Liver (tissue), 9 donors: Measurements from ENCODE around the gene ZNF365. TPM values are rescaled to one million over a fixed set of nuclear protein-coding genes. Genes with fewer than 3 reads are reported as not detected.

ENCODE experiments used
- DNase-seq: peaks from one replicate; pipeline ENCODE4 v3.0.0-alpha.2; 2017; ENCODE audit warnings: low spot score
- H3K27ac ChIP-seq, 2 donors: one replicate each; pipeline ENCODE4 v1.7.0; 2013; ENCODE audit warnings: inconsistent platforms in 2 of 2, low read length in 2 of 2, control low read depth in 1 of 2, low read depth in 1 of 2, mild to moderate bottlenecking in 1 of 2
- H3K27me3 ChIP-seq, 4 donors: one replicate each; pipeline versions ENCODE4 v1.6.1 to v1.7.0; 2013; ENCODE audit warnings: low read length in 3 of 4, inconsistent platforms in 1 of 4, mild to moderate bottlenecking in 1 of 4, moderate library complexity in 1 of 4; ENCODE audit not compliant: control insufficient read depth in 4 of 4, insufficient read depth in 4 of 4
- H3K36me3 ChIP-seq, 4 donors: one replicate each; pipeline versions ENCODE4 v1.6.1 to v1.7.0; 2013; ENCODE audit warnings: low read length in 3 of 4, mild to moderate bottlenecking in 3 of 4, low read depth in 1 of 4, moderate library complexity in 1 of 4; ENCODE audit not compliant: control insufficient read depth in 4 of 4, insufficient read depth in 3 of 4
- H3K4me1 ChIP-seq, 4 donors: one replicate each; pipeline versions ENCODE4 v1.6.1 to v1.7.0; 2013; ENCODE audit warnings: low read length in 3 of 4, mild to moderate bottlenecking in 3 of 4, moderate library complexity in 1 of 4; ENCODE audit not compliant: control insufficient read depth in 4 of 4, insufficient read depth in 4 of 4
- H3K4me3 ChIP-seq, 3 donors: one replicate each; pipeline versions ENCODE4 v1.6.1 to v1.7.0; 2013; ENCODE audit warnings: low read length in 3 of 3, control low read depth in 1 of 3, low read depth in 1 of 3, mild to moderate bottlenecking in 1 of 3
- H3K9ac ChIP-seq, 2 donors: one replicate each; pipeline ENCODE4 v1.7.0; 2013; ENCODE audit warnings: low read length in 2 of 2, mild to moderate bottlenecking in 2 of 2, moderate library complexity in 2 of 2, control low read depth in 1 of 2, low read depth in 1 of 2
- H3K9me3 ChIP-seq, 4 donors: one replicate each; pipeline versions ENCODE4 v1.6.1 to v1.7.0; 2013; ENCODE audit warnings: low read length in 3 of 4; ENCODE audit not compliant: control insufficient read depth in 4 of 4
- ATF3 ChIP-seq: IDR thresholded peaks from 2 replicates; pipeline ENCODE4 v1.6.1; 2016; ENCODE audit warnings: antibody characterized with exemption
- EGR1 ChIP-seq, 2 donors: IDR thresholded peaks; 2 replicates each; pipeline ENCODE4 v1.6.1; 2016 to 2018; ENCODE audit warnings: antibody characterized with exemption in 2 of 2, low read depth in 2 of 2
- FOXA1 ChIP-seq: IDR thresholded peaks from 2 replicates; pipeline ENCODE4 v1.6.1; 2016; ENCODE audit warnings: antibody characterized with exemption
- FOXA2 ChIP-seq: IDR thresholded peaks from 2 replicates; pipeline ENCODE4 v1.6.1; 2016; ENCODE audit warnings: antibody characterized with exemption
- GABPA ChIP-seq, 2 donors: IDR thresholded peaks in 1 of 2; conservative IDR thresholded peaks in 1 of 2; 2 replicates each; pipeline ENCODE4 v1.6.1; 2016; ENCODE audit warnings: antibody characterized with exemption in 2 of 2, mild to moderate bottlenecking in 1 of 2, moderate library complexity in 1 of 2
- HNF4A ChIP-seq, 2 donors: conservative IDR thresholded peaks; 2 replicates each; pipeline ENCODE4 v1.6.1; 2016; ENCODE audit warnings: antibody characterized with exemption in 2 of 2, mild to moderate bottlenecking in 2 of 2
- HNF4G ChIP-seq: IDR thresholded peaks from 2 replicates; pipeline ENCODE4 v1.6.1; 2016; ENCODE audit warnings: antibody characterized with exemption
- JUND ChIP-seq, 2 donors: IDR thresholded peaks; 2 replicates each; pipeline ENCODE4 v1.6.1; 2016; ENCODE audit warnings: antibody characterized with exemption in 2 of 2
- MAX ChIP-seq: IDR thresholded peaks from 2 replicates; pipeline ENCODE4 v1.6.1; 2016; ENCODE audit warnings: antibody characterized with exemption
- NR2F2 ChIP-seq: IDR thresholded peaks from 2 replicates; pipeline ENCODE4 v1.6.1; 2016; ENCODE audit warnings: antibody characterized with exemption
- RAD21 ChIP-seq, 2 donors: IDR thresholded peaks; 2 replicates each; pipeline ENCODE4 v1.6.1; 2016; ENCODE audit warnings: antibody characterized with exemption in 2 of 2, mild to moderate bottlenecking in 2 of 2
- RXRA ChIP-seq, 2 donors: IDR thresholded peaks; 2 replicates each; pipeline ENCODE4 v1.6.1; 2017 to 2018; ENCODE audit warnings: antibody characterized with exemption in 2 of 2, mild to moderate bottlenecking in 1 of 2
- SP1 ChIP-seq: IDR thresholded peaks from 2 replicates; pipeline ENCODE4 v1.6.1; 2018; ENCODE audit warnings: antibody characterized with exemption, mild to moderate bottlenecking
- TAF1 ChIP-seq: conservative IDR thresholded peaks from 2 replicates; pipeline ENCODE4 v1.6.1; 2016; ENCODE audit warnings: antibody characterized with exemption, mild to moderate bottlenecking
- YY1 ChIP-seq: IDR thresholded peaks from 2 replicates; pipeline ENCODE4 v1.6.1; 2016; ENCODE audit warnings: antibody characterized with exemption, mild to moderate bottlenecking
- WGBS: extraction: QIAGEN DNeasy Blood & Tissue Kit; methylation state at CpG from one replicate; pipeline ENCODE4 v1.1.7; 2013; 5-methylcytosine and 5-hydroxymethylcytosine counted together
- polyA plus RNA-seq, 2 donors: library from polyadenylated mRNA; stranded (reverse) in 1 of 2; unstranded in 1 of 2; fragments of 200-250 nt in 1 of 2; fragments of >200 nt in 1 of 2; fragmentation: Nextera tagmentation in 1 of 2; extraction: Ambion mirVana in 1 of 2; gene quantifications; one replicate each; pipeline versions ENCODE4 v1.2.1 to v1.2.3, GENCODE V29; 2013 to 2015
- total RNA-seq, 2 donors: library from RNA; depleted of rRNA; stranded (reverse); fragments of >200 nt; gene quantifications; one replicate each; pipeline ENCODE4 v1.2.3, GENCODE V29; 2014
- TF ChIP-seq, protein P1 (sequence below): IDR thresholded peaks from 2 replicates; pipeline ENCODE4 v1.6.1; 2016; ENCODE audit warnings: antibody characterized with exemption, mild to moderate bottlenecking
- TF ChIP-seq, protein P2 (sequence below): fragments of 150-350 bp; IDR thresholded peaks from 2 replicates; pipeline ENCODE4 v1.5.1; 2017; ENCODE audit warnings: improper control_type of control experiment, low read depth, low read length; ENCODE audit not compliant: missing input control
- TF ChIP-seq, protein P3 (sequence below): IDR thresholded peaks from 2 replicates; pipeline ENCODE4 v1.6.1; 2016; ENCODE audit warnings: antibody characterized with exemption
- donor health status: healthy.
- donor health status: healthy.
- donor health status: healthy.
- donor health status: healthy.
- donor health status: healthy.

Gene ZNF365
- total and polyA plus RNA-seq, 4 donors: under 0.01 TPM; not detected in 3

GRCh38 chr10:62373639-62373994 lies 552 bp upstream of the ZNF365 start:
- Histone ChIP-seq H3K27me3 (no peaks in the 10 kb centered on the region), H3K4me1 (peaks cover 0 to 6% (median 4%) of the 10 kb centered on the region in 4 donors), H3K36me3 (no peaks in the 10 kb centered on the region), H3K4me3 (peak overlapping the region in 1 of 3 donors; percentile 49), H3K9me3 (no peaks in the 10 kb centered on the region), H3K27ac (no peak overlapping the region), H3K9ac (no peak overlapping the region)
- TF ChIP-seq HNF4A (conservative IDR thresholded peaks at IDR 0.05): no peak
- TF ChIP-seq RAD21 (IDR thresholded peaks at IDR 0.05): no peak
- no peak for TF ChIP-seq EGR1 (IDR thresholded peaks at IDR 0.05; ENCODE audit: low read depth in 2 of 2)
- TF ChIP-seq ATF3: no peak
- WGBS: 36% methylated on average over 8 of the region's 8 CpGs
- DNase-seq: no peak

DNA sequence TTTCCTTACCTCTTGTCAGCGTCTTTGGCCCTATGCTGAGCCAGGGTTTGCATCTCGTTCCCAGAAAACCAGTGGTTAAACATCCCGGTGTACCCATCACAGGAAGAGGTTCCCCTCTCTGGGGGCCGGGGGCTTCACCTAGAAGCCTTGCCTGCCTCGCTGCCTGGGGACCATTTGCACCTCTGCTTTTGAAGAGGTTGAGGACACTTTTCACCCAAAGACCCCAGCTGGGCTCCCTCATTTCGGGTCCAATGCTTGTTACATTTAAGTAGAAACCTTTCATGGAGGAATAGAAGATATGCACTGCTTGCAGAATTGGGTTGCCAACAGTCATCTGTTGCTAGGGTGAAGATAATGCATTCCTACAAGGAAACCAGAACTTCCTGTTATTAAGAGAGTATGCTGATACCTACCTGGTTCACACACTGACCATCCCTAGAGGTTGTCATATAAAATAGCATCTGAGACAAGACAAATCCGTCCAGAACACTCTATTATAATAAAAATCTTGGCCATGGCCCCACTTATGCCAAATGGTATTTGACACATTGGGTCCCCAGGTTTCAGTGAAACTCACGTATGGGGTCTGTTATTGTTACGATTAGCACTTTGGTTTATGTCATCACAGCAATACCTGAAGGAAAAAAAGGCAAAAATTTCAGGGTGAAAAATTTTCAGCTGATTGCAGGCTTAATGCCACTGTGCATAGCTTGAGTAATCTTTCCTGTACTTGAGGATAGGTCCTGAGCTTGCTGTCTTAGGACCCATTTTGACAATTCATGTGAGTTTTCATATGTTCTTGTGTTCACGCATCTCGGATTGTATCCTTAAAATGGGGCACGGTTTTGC lies 917 bp downstream of the ZNF365 start:
- no peak for DNase-seq
- no peak overlapping the region for H3K4me3 ChIP-seq
- H3K27me3 ChIP-seq: no peaks in the 10 kb centered on the region
- H3K27ac ChIP-seq: no peak overlapping the region
- peaks cover 0 to 6% (median 4%) of the 10 kb centered on the region in 4 donors for H3K4me1 ChIP-seq
- H3K9ac ChIP-seq: no peak overlapping the region
- WGBS: 63% methylated on average over 12 of the region's 12 CpGs
- H3K9me3 ChIP-seq: no peaks in the 10 kb centered on the region
- no peaks in the 10 kb centered on the region for H3K36me3 ChIP-seq
- TF ChIP-seq, protein P1, sequence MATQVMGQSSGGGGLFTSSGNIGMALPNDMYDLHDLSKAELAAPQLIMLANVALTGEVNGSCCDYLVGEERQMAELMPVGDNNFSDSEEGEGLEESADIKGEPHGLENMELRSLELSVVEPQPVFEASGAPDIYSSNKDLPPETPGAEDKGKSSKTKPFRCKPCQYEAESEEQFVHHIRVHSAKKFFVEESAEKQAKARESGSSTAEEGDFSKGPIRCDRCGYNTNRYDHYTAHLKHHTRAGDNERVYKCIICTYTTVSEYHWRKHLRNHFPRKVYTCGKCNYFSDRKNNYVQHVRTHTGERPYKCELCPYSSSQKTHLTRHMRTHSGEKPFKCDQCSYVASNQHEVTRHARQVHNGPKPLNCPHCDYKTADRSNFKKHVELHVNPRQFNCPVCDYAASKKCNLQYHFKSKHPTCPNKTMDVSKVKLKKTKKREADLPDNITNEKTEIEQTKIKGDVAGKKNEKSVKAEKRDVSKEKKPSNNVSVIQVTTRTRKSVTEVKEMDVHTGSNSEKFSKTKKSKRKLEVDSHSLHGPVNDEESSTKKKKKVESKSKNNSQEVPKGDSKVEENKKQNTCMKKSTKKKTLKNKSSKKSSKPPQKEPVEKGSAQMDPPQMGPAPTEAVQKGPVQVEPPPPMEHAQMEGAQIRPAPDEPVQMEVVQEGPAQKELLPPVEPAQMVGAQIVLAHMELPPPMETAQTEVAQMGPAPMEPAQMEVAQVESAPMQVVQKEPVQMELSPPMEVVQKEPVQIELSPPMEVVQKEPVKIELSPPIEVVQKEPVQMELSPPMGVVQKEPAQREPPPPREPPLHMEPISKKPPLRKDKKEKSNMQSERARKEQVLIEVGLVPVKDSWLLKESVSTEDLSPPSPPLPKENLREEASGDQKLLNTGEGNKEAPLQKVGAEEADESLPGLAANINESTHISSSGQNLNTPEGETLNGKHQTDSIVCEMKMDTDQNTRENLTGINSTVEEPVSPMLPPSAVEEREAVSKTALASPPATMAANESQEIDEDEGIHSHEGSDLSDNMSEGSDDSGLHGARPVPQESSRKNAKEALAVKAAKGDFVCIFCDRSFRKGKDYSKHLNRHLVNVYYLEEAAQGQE: no peak
- TF ChIP-seq GABPA (IDR thresholded peaks at IDR 0.05 in 1 of 2, conservative IDR thresholded peaks at IDR 0.05 in 1 of 2) (no peak), EGR1 (IDR thresholded peaks at IDR 0.05; ENCODE audit: low read depth in 2 of 2) (no peak), FOXA2 (no peak), SP1 (no peak), TAF1 (no peak), YY1 (no peak), HNF4G (no peak), FOXA1 (no peak), ATF3 (no peak), NR2F2 (no peak), HNF4A (conservative IDR thresholded peaks at IDR 0.05) (no peak), MAX (no peak), RXRA (IDR thresholded peaks at IDR 0.05) (no peak), JUND (IDR thresholded peaks at IDR 0.05) (no peak), RAD21 (IDR thresholded peaks at IDR 0.05) (no peak)
- TF ChIP-seq, protein P2, sequence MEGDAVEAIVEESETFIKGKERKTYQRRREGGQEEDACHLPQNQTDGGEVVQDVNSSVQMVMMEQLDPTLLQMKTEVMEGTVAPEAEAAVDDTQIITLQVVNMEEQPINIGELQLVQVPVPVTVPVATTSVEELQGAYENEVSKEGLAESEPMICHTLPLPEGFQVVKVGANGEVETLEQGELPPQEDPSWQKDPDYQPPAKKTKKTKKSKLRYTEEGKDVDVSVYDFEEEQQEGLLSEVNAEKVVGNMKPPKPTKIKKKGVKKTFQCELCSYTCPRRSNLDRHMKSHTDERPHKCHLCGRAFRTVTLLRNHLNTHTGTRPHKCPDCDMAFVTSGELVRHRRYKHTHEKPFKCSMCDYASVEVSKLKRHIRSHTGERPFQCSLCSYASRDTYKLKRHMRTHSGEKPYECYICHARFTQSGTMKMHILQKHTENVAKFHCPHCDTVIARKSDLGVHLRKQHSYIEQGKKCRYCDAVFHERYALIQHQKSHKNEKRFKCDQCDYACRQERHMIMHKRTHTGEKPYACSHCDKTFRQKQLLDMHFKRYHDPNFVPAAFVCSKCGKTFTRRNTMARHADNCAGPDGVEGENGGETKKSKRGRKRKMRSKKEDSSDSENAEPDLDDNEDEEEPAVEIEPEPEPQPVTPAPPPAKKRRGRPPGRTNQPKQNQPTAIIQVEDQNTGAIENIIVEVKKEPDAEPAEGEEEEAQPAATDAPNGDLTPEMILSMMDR: no peak
- TF ChIP-seq, protein P3, sequence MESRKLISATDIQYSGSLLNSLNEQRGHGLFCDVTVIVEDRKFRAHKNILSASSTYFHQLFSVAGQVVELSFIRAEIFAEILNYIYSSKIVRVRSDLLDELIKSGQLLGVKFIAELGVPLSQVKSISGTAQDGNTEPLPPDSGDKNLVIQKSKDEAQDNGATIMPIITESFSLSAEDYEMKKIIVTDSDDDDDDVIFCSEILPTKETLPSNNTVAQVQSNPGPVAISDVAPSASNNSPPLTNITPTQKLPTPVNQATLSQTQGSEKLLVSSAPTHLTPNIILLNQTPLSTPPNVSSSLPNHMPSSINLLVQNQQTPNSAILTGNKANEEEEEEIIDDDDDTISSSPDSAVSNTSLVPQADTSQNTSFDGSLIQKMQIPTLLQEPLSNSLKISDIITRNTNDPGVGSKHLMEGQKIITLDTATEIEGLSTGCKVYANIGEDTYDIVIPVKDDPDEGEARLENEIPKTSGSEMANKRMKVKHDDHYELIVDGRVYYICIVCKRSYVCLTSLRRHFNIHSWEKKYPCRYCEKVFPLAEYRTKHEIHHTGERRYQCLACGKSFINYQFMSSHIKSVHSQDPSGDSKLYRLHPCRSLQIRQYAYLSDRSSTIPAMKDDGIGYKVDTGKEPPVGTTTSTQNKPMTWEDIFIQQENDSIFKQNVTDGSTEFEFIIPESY: no peak
